Measurements from ENCODE around the gene UTP14C. TPM values are rescaled to one million over a fixed set of nuclear protein-coding genes. Genes with fewer than 3 reads are reported as not detected.

The UTP14C gene
- total and polyA plus RNA-seq, 4 donors: 5.8 to 18.7 (median 9.6) TPM

DNA sequence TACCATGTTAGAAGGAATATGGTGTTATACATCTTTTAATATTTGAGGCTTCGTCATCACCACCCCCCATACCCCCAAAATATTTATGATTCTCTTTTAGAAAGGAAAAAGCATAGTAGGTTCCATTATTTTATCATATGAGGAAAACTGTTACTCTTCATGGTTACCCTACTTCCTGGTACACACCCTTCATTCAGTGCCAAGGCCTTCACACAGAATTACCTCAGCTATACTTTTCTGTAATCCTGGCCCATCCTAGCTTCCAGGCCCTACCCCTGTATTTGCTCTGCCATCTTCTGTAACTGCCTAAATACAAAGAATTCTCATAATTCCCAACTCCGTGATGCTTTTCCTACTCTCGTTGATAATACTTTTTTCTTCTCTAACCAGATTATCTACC lies 4.3 kb upstream of the UTP14C start:
- H3K9ac ChIP-seq (ENCODE audit: low read depth in 1 of 2, low read length in 2 of 2): no peak overlapping the region
- no peaks in the 10 kb centered on the region for H3K27me3 ChIP-seq (ENCODE audit: control insufficient read depth in 4 of 4, insufficient read depth in 4 of 4, low read length in 3 of 4)
- TF ChIP-seq, protein P1, sequence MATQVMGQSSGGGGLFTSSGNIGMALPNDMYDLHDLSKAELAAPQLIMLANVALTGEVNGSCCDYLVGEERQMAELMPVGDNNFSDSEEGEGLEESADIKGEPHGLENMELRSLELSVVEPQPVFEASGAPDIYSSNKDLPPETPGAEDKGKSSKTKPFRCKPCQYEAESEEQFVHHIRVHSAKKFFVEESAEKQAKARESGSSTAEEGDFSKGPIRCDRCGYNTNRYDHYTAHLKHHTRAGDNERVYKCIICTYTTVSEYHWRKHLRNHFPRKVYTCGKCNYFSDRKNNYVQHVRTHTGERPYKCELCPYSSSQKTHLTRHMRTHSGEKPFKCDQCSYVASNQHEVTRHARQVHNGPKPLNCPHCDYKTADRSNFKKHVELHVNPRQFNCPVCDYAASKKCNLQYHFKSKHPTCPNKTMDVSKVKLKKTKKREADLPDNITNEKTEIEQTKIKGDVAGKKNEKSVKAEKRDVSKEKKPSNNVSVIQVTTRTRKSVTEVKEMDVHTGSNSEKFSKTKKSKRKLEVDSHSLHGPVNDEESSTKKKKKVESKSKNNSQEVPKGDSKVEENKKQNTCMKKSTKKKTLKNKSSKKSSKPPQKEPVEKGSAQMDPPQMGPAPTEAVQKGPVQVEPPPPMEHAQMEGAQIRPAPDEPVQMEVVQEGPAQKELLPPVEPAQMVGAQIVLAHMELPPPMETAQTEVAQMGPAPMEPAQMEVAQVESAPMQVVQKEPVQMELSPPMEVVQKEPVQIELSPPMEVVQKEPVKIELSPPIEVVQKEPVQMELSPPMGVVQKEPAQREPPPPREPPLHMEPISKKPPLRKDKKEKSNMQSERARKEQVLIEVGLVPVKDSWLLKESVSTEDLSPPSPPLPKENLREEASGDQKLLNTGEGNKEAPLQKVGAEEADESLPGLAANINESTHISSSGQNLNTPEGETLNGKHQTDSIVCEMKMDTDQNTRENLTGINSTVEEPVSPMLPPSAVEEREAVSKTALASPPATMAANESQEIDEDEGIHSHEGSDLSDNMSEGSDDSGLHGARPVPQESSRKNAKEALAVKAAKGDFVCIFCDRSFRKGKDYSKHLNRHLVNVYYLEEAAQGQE (IDR thresholded peaks at IDR 0.05): no peak
- TF ChIP-seq NR2F2 (IDR thresholded peaks at IDR 0.05) (no peak), HNF4G (IDR thresholded peaks at IDR 0.05) (no peak), RAD21 (IDR thresholded peaks at IDR 0.05) (no peak), TAF1 (conservative IDR thresholded peaks at IDR 0.05) (no peak), RXRA (IDR thresholded peaks at IDR 0.05) (no peak), GABPA (IDR thresholded peaks at IDR 0.05 in 1 of 2, conservative IDR thresholded peaks at IDR 0.05 in 1 of 2) (no peak), SP1 (IDR thresholded peaks at IDR 0.05) (no peak), FOXA2 (IDR thresholded peaks at IDR 0.05) (no peak), YY1 (IDR thresholded peaks at IDR 0.05) (no peak), HNF4A (conservative IDR thresholded peaks at IDR 0.05) (no peak), EGR1 (IDR thresholded peaks at IDR 0.05; ENCODE audit: low read depth in 2 of 2) (no peak)
- TF ChIP-seq, protein P2, sequence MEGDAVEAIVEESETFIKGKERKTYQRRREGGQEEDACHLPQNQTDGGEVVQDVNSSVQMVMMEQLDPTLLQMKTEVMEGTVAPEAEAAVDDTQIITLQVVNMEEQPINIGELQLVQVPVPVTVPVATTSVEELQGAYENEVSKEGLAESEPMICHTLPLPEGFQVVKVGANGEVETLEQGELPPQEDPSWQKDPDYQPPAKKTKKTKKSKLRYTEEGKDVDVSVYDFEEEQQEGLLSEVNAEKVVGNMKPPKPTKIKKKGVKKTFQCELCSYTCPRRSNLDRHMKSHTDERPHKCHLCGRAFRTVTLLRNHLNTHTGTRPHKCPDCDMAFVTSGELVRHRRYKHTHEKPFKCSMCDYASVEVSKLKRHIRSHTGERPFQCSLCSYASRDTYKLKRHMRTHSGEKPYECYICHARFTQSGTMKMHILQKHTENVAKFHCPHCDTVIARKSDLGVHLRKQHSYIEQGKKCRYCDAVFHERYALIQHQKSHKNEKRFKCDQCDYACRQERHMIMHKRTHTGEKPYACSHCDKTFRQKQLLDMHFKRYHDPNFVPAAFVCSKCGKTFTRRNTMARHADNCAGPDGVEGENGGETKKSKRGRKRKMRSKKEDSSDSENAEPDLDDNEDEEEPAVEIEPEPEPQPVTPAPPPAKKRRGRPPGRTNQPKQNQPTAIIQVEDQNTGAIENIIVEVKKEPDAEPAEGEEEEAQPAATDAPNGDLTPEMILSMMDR (IDR thresholded peaks at IDR 0.05; ENCODE audit: low read depth, low read length, missing input control): no peak
- TF ChIP-seq, protein P3, sequence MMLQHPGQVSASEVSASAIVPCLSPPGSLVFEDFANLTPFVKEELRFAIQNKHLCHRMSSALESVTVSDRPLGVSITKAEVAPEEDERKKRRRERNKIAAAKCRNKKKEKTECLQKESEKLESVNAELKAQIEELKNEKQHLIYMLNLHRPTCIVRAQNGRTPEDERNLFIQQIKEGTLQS (IDR thresholded peaks at IDR 0.05): no peak
- TF ChIP-seq, protein P4, sequence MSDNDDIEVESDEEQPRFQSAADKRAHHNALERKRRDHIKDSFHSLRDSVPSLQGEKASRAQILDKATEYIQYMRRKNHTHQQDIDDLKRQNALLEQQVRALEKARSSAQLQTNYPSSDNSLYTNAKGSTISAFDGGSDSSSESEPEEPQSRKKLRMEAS (IDR thresholded peaks at IDR 0.05): no peak
- TF ChIP-seq, protein P5, sequence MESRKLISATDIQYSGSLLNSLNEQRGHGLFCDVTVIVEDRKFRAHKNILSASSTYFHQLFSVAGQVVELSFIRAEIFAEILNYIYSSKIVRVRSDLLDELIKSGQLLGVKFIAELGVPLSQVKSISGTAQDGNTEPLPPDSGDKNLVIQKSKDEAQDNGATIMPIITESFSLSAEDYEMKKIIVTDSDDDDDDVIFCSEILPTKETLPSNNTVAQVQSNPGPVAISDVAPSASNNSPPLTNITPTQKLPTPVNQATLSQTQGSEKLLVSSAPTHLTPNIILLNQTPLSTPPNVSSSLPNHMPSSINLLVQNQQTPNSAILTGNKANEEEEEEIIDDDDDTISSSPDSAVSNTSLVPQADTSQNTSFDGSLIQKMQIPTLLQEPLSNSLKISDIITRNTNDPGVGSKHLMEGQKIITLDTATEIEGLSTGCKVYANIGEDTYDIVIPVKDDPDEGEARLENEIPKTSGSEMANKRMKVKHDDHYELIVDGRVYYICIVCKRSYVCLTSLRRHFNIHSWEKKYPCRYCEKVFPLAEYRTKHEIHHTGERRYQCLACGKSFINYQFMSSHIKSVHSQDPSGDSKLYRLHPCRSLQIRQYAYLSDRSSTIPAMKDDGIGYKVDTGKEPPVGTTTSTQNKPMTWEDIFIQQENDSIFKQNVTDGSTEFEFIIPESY (IDR thresholded peaks at IDR 0.05): no peak
- WGBS: 93% methylated on average over 3 of the region's 3 CpGs
- no peak overlapping the region for H3K4me3 ChIP-seq (ENCODE audit: low read depth in 1 of 3, low read length in 3 of 3)
- H3K36me3 ChIP-seq (ENCODE audit: control insufficient read depth in 4 of 4, insufficient read depth in 3 of 4, low read depth in 1 of 4, low read length in 3 of 4): peaks cover 3 to 21% (median 13%) of the 10 kb centered on the region in 4 donors
- no peaks in the 10 kb centered on the region for H3K9me3 ChIP-seq (ENCODE audit: control insufficient read depth in 4 of 4, low read length in 3 of 4)
- H3K4me1 ChIP-seq (ENCODE audit: control insufficient read depth in 4 of 4, insufficient read depth in 4 of 4, low read length in 3 of 4): peaks cover 2 to 6% (median 4%) of the 10 kb centered on the region in 4 donors
- no peak for DNase-seq (ENCODE audit: low spot score)
- H3K27ac ChIP-seq (ENCODE audit: low read depth in 1 of 2, low read length in 2 of 2): no peak overlapping the region

DNA sequence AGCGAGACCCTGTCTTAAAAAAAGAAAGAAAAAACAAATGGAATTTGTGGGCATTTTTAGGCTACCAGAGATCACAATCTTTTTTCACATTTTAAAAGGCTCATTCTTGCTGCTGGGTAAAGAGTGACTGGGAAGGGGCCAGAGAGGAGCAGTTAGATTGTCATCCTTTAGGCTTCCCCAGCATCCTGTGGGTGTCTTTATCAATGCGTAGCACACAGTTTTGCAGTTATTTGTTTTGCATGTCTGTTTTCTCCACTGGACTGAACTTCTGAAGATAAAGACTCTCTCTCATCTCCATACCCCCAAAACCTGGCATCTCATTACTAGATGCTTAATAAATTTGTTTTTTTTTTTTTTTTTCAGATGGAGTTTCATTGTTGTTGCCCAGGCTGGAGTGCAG lies 2.1 kb upstream of the UTP14C start:
- H3K27me3 ChIP-seq (ENCODE audit: control insufficient read depth in 4 of 4, insufficient read depth in 4 of 4, low read length in 3 of 4): no peaks in the 10 kb centered on the region
- no peak overlapping the region for H3K4me3 ChIP-seq (ENCODE audit: low read depth in 1 of 3, low read length in 3 of 3)
- DNase-seq (ENCODE audit: low spot score): no peak
- peaks cover 6 to 25% (median 22%) of the 10 kb centered on the region in 4 donors for H3K4me1 ChIP-seq (ENCODE audit: control insufficient read depth in 4 of 4, insufficient read depth in 4 of 4, low read length in 3 of 4)
- no peak overlapping the region for H3K27ac ChIP-seq (ENCODE audit: low read depth in 1 of 2, low read length in 2 of 2)
- no peaks in the 10 kb centered on the region for H3K9me3 ChIP-seq (ENCODE audit: control insufficient read depth in 4 of 4, low read length in 3 of 4)
- WGBS: 98% methylated on average over 2 of the region's 2 CpGs
- H3K9ac ChIP-seq (ENCODE audit: low read depth in 1 of 2, low read length in 2 of 2): no peak overlapping the region
- peaks cover 3 to 21% (median 13%) of the 10 kb centered on the region in 4 donors for H3K36me3 ChIP-seq (ENCODE audit: control insufficient read depth in 4 of 4, insufficient read depth in 3 of 4, low read depth in 1 of 4, low read length in 3 of 4)
- TF ChIP-seq, protein P5 (IDR thresholded peaks at IDR 0.05): no peak
- TF ChIP-seq RAD21 (IDR thresholded peaks at IDR 0.05): no peak
- TF ChIP-seq SP1 (IDR thresholded peaks at IDR 0.05): no peak
- TF ChIP-seq TAF1 (conservative IDR thresholded peaks at IDR 0.05): no peak
- no peak for TF ChIP-seq HNF4G (IDR thresholded peaks at IDR 0.05)
- TF ChIP-seq FOXA2 (IDR thresholded peaks at IDR 0.05): no peak
- TF ChIP-seq NR2F2 (IDR thresholded peaks at IDR 0.05): no peak
- TF ChIP-seq JUND (IDR thresholded peaks at IDR 0.05): no peak
- TF ChIP-seq, protein P1 (IDR thresholded peaks at IDR 0.05): no peak
- no peak for TF ChIP-seq HNF4A (conservative IDR thresholded peaks at IDR 0.05)
- TF ChIP-seq FOXA1 (IDR thresholded peaks at IDR 0.05): no peak
- TF ChIP-seq GABPA (IDR thresholded peaks at IDR 0.05 in 1 of 2, conservative IDR thresholded peaks at IDR 0.05 in 1 of 2): no peak
